HG02642 (cell line): ENCODE data around the gene PTPRC.

ENCODE experiments used
- ATAC-seq: cut with Tn5 transposase; IDR thresholded peaks from one replicate; pipeline ENCODE4 v1.9.1; 2021; ENCODE audit warnings: mild to moderate bottlenecking; ENCODE audit not compliant: unreplicated experiment, poor library complexity

Gene PTPRC

DNA sequence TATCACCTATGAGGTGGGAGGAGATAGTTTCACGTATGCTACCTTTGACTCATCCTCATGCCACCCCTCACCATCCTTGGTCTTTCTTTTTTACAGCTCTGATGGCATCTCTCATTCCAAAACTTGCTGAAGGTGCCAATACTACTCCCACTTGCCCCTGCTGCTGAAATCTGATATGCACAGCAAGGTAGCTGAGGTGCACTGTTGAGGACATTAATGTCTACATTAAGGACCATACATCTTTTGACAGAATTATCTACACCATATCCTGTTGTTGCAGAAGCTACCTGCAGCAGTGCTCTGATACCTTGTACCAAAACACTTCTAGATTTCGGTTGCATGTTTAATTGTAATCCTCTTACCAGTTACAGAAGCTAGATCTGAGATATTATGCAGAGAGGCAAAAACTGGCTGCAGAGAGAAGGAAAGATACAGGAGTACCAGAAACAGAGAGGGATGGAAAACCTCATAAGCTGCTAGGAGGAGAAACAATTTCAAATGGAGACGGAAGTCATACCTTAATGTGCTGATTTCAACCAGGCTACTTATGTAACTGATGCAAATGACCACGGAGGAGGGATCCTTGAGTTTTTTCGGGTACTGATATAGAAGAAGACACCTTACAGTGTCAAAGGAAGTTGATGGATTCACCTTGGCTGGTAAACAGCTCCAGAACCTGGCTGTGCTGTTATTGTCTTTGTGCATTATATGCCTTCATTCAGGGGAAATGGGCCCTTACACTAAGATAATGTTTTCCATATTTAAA, 19.3 kb upstream of the PTPRC start:
- no peak for ATAC-seq

- ATAC-seq, result no peak
Measured at GRCh38 chr1:198620218-198620617, 18.6 kb upstream of the PTPRC start.

GRCh38 chr1:198620951-198621824, 17.7 kb upstream of the PTPRC start:
- peak; percentile 78 for ATAC-seq

GRCh38 chr1:198622001-198622400, 16.8 kb upstream of the PTPRC start:
- no peak for ATAC-seq

- no peak for ATAC-seq
Measured at GRCh38 chr1:198623752-198624647, 14.8 kb upstream of the PTPRC start.

- ATAC-seq, result no peak
Measured at GRCh38 chr1:198624648-198624980, 14.2 kb upstream of the PTPRC start.

DNA sequence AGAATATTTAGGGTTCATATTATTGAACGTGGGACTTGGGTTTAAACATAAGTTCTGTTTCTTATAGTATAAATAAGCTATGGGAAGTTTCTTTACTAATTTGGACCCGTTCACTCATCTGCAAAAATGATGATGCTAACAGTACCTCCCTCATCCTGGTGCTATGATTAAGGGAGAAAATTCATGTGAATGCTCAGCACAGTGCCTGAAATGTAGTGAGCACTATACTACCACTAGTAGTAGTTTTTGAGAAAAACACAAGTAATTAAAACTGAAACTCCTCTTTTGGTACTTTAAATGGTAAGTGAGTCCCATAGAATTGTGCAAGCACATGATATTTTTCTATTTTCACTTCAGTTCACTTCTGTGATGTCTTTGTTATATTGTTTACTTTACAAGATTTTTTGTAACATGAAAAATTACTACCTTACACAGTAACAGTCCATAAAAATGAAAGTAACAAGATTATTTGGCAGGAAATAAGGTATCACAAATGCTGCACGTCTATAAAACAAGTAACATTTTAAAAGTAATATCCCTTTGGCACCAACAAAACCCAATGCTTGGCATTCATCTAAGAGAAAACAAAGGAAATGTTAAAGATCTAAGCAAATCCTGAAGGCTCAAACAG, 11.3 kb upstream of the PTPRC start:
- no peak for ATAC-seq

DNA sequence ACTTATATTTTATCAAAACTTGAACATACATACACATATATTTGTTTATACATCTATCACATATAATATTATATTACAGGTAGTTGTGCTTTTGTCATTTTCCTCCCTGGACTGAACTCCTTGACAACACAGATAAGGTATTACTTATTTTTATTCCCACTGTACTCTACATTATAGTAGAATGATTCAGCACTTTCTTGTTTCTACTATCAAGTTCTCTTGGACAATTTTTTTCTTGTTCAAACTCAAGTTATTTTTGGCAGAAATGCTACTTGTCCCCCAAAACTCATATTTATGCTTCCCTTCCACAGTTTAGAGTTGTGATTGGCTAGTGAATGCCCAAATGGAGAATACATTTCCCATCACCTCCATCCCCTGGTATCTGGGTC, 10.8 kb upstream of the PTPRC start:
- ATAC-seq, result no peak

GRCh38 chr1:198629610-198630009, 9.2 kb upstream of the PTPRC start:
- no peak for ATAC-seq

DNA sequence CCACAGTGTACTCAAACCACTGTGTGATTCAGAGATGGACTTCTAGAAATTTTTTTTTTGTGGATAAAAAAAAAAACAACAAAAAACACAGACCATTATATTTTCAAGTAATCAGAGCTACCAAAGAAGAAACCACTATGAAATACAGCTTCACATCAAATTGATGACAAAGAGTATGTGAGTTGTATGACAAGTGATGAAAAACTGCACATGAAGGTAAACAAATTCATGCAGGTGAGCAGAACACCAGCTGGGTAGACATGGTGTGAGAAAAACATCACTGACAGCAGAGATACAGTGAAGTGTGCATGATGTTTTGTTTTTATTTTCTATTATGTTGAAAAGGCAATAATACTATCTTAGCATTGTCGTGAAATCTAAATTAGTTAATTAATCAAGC, 8.0 kb upstream of the PTPRC start:
- ATAC-seq, result no peak

DNA sequence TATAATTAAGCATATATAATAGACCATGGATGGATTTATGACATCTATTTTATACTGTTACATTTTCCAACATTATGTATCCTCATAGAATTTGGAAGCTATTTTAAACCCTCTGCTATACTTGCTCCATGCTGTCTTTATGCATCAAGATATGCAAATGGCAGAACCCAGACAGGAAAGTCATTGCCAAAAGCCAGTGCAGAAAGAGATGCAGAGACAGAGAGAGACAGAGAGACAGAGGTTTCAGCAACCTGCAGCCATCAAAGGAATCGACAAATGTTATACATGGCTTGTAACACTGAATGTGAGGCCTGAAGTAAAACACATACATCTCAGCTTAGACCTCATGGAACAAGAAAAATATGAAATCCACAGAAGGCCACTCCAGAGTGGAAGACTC, 7.5 kb upstream of the PTPRC start:
- ATAC-seq, result no peak

DNA sequence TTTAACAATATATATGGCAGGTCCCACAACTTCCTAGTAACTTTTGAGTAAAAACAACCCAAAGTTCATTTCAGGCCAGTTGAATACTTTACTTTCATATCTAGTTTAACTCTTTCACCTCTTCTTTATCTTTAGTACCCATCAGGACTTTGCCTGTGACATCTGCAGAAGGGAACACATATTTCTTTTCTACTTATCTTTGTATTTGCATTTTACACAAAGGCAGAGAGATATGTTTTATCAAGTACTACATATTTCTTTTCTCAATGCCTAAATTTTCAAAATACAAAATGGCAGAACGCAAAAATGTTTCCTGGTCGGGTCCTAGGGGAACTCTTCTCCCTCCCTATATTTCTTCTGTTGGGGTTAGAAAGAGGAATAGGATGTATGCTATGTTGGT, 6.8 kb upstream of the PTPRC start:
- no peak for ATAC-seq

DNA sequence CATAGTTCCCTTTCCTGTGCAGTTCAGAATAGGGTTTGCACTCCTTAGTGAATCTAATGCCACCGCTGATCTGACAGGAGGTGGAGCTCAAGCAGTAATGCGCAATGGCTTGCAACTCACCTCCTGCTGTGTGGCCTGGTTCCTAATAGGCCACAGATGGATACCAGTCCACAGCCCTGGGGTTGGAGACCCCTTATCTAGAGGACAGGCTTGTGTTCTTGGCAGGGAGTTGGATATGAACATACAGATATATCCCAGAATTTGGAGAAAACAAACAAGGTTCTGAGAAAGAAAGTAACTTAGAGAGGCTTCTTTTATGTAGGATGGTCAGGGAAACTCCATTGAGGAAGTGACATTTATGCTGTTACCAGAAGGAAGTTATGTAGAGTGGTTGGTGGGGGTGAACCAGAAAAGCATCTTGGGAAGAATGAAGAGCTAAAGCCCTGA, 5.1 kb upstream of the PTPRC start:
- peak; percentile 43 for ATAC-seq

GRCh38 chr1:198635964-198636363, 2.9 kb upstream of the PTPRC start:
- no peak for ATAC-seq

DNA sequence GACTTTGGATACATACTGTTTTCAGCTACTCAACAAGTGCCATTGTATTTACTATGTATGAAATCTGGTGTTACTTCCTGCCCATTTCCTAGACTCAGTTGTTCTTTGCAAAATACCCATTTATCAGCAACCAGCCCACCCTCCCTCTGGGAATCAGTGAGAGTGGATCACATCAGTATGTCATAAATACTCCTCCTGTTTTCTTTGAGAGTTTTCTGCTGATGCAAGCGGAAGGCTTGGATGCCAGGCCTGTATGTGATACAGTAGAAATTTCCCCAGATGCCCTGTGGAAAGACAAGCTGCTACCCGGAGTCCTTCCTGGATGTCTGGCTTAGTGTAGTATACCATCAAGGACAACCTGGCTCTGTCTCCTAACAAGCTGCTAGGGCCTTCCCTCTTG, 2.4 kb upstream of the PTPRC start:
- no peak for ATAC-seq

- no peak for ATAC-seq
Measured at GRCh38 chr1:198637157-198637556, 1.7 kb upstream of the PTPRC start.

GRCh38 chr1:198637916-198638437, 863 bp upstream of the PTPRC start:
- no peak for ATAC-seq

DNA sequence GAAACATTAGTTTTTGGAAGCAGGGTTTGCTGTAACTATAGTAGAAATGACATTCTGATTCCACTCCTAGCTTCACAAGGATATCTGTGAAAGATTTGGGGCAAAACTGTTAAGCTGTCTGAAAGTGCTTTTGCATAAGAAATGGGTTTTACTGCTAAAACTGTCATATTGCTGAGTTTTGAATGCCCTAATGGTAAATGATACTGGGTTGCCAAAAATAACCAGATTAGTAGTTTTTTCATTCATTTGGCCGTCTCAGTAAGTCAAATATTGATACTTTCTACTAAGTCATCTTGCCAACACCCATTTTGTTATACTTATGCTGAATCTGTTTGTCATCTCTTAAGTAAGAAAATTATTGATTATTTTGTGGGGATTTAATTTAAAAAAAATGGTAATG, 399 bp upstream of the PTPRC start:
- ATAC-seq, result no peak

- ATAC-seq, result no peak
Measured at GRCh38 chr1:198639671-198640143, 867 bp downstream of the PTPRC start.

GRCh38 chr1:198640174-198640573, 1.3 kb downstream of the PTPRC start:
- ATAC-seq, result no peak
